ENCODE results near the gene APEX2.
"Not testable (repeated sequence)": the region's sequence is repeated elsewhere in the genome, so short reads cannot be mapped to it uniquely, and the experiment has no call there.

Gene APEX2

DNA sequence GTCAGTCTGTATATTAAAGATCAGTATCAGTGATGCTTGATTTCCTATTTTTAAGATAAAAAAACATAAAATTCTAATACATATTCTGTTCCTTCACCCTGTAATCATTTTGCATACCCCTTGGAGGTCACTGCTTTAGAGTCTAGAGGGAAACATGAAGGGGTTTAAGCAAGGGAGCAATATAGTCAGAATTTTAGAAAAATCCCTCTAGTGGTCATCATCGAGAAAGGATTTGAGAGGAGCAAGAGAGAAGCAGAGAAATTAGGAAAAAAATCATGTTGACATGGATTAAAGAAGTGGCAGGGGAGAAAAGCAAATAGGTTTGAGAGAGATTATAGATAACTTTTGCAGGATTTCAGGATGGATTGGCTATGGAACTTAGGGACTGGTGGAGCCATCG lies 11.1 kb downstream of the APEX2 start:
- peak in 2 of 4 experiments; percentile 9 to 13 for DNase-seq

DNA sequence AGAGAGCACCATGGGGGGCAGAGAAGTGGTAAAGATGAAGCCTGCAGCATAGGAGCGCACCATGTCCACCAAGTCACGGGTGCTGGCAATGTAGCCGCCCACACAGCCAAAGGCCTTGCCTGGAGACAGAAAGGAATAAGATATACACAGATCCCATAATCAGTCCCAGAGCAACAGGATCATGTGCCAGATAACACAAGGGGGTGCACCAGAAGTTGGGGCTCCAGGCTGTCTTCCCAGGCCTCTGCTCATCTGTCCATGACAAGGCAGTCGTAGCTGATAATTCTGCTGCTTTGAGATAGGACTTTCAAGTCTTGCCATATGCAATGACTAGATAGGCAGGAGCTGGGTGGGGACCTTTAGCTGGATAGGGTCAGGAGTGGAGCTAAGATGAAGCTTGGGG lies 14.7 kb downstream of the APEX2 start:
- no peak for DNase-seq

DNA sequence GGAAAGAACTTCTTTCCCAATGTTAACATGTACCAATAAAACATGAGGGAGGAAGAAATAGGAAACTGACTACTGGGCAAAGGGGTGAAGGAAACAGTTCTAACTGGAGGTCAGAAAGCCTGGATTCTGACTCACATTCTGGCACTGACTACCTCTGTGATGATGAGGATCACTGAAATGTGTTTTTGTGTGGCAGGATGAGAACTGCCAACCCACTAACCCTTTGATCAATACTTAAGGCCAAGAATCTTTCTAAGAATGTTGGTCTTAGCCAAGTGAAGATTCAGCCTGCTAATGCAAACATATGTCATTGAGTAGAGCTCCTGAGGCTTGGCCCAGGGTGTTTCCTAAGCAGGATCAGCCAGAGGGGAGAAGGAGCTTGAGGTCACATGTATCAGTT lies 26.0 kb downstream of the APEX2 start:
- DNase-seq = no peak

DNA sequence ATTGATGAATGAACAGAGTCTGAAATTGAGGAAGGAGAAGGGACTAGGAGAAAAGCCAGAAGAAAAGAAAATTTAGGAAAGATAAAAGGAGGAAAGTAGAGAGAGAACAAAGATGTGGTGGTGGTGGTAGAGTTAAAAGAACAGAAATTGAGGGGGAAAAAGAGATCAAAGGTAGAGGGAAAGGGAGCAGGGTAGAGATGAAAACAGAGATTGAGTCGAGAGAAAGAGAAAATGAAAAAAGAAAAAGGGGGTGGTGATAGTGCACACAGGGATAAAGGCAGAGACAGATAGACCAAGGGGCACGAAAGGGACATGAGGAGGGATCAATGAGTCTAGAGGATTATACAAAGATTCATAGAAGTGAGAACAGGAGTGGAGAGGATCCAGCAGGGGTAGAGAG lies 26.7 kb downstream of the APEX2 start:
- DNase-seq = no peak

DNA sequence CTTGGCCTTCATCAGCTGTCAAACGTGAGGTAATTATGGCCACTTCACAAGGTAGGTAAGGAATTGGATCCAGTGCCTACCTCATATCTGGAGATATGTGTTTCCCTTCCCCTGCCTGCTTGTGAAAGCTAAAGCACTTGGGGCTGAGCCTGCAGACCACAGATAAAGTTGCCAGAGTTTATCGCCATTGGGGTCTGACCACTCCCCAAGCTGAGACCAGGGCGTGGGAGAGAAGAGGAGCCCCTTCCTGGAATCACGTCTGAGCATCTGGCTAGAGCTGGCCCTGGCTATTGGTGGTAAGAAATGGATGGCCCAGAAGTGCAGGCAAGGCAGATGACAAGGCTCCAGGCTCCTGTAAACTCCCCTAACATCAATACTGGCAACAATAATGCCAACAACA lies 27.9 kb downstream of the APEX2 start:
- no peak for DNase-seq

DNA sequence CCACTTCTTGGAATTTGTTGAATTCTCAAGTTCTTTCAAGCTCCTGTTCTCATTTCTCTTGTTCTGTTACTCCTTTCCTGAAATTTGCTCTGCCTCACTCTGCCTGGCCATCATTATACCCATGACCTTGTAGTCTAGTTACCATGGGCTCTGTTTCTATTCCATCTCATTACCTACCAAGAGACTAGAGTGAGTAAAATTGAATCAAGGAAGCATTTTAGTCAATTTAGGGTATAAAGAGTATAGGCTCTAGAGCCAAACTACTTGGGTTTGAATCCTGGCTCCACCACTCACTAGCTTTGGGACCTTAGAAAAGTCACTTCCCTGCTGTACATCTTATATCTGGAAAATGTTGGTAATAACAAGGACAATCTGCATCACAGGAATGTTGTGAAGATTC lies 28.4 kb downstream of the APEX2 start:
- no peak for DNase-seq

DNA sequence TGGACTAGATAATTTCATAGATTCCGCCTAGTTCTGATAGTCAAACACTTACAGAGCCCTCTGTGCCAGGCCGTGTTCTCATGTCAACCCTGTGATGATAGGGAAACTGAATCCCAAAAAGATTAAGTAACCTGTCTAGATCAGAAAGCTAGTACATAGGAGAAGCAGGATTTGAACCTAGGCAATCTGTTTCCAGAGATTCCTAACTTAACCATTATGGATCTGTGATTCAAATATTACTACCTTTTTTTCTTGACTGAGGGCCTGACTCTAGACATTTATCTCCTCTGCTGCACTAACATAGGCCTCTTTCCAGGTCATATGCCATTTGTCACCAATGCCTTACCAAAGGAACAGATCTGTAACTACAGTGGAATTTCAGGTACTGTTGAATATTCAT lies 29.1 kb downstream of the APEX2 start:
- DNase-seq = no peak

DNA sequence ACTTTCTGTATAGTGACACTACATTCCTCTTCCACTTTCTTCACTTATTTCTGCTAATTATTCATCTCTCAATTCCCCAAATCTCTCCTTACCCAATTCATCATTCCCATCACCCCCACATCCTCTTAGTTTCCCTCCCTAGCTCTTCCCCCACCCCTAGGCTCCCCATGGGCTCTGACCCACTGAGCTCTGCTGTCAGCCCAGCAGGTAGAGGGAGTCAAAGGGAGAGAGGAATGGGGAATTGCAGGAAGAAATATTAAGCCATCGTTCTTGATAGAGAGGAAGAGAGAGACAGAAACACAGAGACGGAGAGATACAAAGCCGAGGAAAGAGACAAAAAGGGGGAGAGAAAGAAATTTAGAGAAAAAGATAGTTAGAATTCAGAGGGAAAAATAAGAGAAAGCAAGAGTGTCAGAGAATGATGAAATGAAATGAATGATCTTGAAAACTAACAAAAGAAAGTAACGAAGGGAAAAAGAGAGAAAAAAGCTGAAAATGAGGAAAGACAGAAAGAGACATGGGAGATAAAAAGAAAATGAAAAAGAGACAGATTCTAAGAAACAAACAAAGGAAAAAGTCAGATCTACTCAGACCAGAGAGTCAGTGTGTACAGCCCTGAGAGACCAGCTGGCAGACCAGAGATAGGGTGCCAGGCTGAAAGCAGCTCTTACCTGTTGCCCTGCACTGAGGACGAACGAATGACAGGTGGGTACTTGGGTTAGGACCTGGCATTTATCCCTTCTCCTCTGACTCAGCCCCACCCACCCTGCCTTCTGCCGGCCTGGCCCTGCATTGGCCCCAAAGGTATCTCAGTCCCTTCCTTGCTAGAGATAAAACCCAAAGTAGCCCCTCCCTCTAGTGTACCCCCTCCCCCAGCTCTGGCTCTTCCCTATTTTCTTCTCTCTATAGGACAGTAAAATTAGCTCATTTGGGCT lies 30.4 kb downstream of the APEX2 start, which contains the start of gene ALAS2:
Gene ALAS2 (minus strand): TSS at position 707 of the 935 bp plus-strand sequence. CDS start 4,977 bp downstream, outside the sequence.
- DNase-seq = no peak

DNA sequence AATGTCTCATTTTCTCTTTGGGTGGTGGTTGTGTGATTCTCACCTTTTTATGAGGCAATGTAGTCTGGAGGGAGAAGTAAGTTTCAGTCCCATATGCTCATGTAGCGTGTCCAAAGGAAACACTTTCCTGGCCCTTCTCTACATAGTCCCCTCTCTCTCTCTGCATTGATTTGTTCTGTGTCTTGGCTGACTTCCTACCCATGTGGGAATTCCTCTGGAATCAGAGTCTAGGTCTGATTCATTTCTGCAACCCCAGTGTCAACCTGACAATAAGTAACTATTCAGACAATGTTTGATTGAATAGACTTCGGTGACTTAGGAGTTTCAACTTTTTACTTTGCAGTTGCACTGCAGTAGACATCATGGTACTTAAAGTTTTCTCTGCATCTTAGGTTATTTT lies 33.3 kb downstream of the APEX2 start:
- no peak for DNase-seq

DNA sequence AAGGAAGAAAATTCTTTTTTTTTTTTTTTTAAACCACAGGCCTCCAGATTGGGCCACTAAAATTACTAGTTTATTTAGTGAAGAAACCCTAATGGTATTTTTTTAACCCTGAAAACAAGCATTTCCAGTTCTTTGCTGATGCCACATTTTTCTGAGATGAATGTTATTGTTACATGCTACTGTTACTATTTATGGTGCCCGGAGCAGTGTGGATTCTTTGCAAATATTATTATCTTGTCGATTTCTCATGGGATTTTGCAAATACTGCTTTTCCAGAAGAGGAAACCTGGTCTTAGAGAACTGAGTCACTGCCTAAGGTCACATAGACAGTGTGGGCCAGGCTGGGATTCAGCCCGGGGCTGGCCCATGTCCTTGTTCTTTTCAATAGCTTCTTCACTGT lies 39.3 kb downstream of the APEX2 start:
- no peak for DNase-seq

DNA sequence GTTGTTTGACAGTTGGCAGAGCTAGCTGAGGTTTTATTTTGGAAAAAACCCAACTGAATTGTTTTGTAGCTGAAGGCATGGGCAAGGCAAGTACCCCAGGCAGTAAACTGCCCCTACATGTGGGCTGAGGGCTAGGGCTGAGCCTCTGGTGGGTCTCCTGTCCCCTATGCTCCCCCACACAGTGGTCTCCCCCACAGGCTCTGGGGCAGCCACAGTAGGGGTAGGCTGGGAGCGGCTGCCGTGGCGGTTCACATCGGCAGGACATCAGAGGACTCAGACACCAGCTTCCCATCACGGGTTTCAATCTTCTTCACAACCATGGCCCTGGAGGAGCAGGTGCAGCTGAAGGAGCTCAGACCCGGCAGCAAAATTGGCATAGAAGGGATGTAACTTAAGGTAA lies 41.4 kb downstream of the APEX2 start:
- no peak for DNase-seq

DNA sequence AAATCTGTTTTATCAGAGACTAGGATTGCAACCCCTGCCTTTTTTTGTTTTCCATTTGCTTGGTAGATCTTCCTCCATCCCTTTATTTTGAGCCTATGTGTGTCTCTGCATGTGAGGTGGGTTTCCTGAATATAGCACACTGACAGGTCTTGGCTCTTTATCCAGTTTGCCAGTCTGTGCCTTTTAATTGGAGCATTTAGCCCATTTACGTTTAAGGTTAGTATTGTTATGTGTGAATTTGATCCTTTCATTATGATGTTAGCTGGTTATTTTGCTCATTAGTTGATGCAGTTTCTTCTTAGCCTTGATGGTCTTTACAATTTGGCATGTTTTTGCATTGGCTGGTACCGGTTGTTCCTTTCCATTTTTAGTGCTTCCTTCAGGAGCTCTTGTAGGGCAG lies 50.4 kb downstream of the APEX2 start:
- not testable (repeated sequence) for DNase-seq

DNA sequence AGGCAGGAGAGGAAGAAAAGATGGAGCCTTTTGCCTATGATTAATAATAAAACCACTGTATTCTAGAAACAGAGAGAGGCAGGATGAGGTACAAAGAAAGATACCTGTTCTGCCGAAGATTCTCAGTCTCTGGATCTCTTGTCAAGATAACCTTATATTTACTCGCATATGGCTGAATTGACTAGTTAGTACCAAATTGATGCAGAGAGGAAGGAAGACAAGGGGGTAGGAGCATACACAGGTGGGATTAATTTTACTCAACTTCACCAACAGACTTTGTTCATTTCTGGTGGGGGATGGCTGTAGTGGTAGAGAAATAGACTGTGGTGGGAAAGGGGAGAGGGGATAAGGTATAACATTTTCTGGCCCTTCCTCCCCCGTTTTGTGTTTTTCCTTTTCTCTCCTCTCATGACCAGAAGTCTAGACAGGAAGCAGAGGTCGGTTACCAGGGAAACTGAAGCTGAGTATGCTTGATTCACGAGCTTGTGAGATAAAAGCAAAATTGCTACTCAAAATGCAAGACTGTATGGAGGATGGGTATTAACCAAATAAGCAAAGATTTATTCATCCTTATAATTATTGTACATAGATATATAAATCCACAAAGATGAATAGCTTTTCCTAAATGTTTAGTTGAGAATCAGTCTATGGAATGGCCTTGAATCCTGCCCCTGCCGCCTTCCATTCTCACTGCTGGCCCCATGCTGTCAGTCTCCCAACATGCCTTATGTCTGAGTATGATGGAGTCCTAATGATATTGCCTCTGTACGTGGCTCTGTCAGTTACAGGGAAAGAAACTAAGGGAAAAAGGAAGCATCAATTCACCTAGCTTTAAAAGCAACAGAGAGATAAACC lies 56.9 kb downstream of the APEX2 start:
- peak in 3 of 4 experiments; percentile 3 to 33 (median 4) for DNase-seq

DNA sequence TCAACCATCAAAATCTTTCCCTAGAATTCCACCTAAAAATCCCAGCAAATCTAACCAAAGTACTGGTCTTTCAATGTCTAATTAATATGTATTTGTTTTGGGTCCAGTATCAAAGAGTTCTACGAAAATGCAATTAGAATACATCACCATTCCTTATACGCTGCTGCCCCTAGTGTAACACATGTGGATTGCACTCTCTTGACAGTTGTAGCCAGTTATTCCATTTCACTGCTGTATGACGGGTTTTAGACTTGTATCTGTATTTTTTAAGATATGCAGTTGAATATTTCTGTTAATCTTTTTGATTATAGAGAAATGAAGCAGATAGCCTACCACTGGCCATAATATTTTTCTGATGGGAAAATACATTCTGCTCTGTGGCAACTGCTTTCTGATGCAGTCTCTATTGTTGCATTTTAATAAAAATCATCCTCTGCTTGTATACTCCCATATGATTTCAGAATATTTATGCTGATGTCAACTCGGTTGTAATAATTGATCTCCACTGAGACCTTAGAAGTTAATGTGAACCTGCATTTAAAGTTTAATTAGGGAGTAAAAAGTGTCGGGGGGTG lies 57.6 kb downstream of the APEX2 start:
- DNase-seq = peak; percentile 20 to 47 (median 36)
